ENCODE measurements around the gene EPB41.

- TF ChIP-seq CTCF (IDR thresholded peaks at IDR 0.05) (no peak), POLR2A (IDR thresholded peaks at IDR 0.05) (no peak), POLR2AphosphoS5 (IDR thresholded peaks at IDR 0.05) (no peak)
Measured at GRCh38 chr1:28865997-28866650, 48.2 kb upstream of the EPB41 start.

All from sigmoid colon (tissue), 4 donors.